ENCODE results near the gene IRX4. TPM values are rescaled to one million over a fixed set of nuclear protein-coding genes. Genes with fewer than 3 reads are reported as not detected.

IRX4 gene
- not detected in 2 replicates for polyA plus RNA-seq (2011; rRNA removed)
- polyA minus RNA-seq (2011; rRNA and poly(A)+ RNA removed), result 0.14 TPM in 1 of 2 replicates, not detected in the other

GRCh38 chr5:1882337-1883119 lies at the start of gene IRX4:
Gene IRX4, minus strand, starts transcription at chr5:1882925. Its CDS starts 278 bp downstream, at chr5:1882647.
- Histone ChIP-seq H3K4me3 (ENCODE audit: low read depth, low read length) (no peak within 1 kb of the TSS), H3K27ac (ENCODE audit: low read depth, low read length) (no peak within 1 kb of the TSS), H3K9me3 (ENCODE audit: control insufficient read depth, insufficient read depth, low read length) (peaks cover 16% of the 10 kb centered on the region; the same call in 1 of the 2 replicates), H3K27me3 (ENCODE audit: control insufficient read depth, insufficient read depth, low read length) (peaks cover 74% of the 10 kb centered on the region)
- TF ChIP-seq CTCF (IDR thresholded peaks at IDR 0.05; ENCODE audit: low read depth, low read length), result no peak
- ChIA-PET CTCF (no interaction called here), POLR2A (no interaction called here)
- DNase-seq (ENCODE audit: low read depth, low spot score), result no peak

- no peak overlapping the region for H3K4me3 ChIP-seq (ENCODE audit: low read depth, low read length)
- H3K9me3 ChIP-seq (ENCODE audit: control insufficient read depth, insufficient read depth, low read length), result peaks cover 17% of the 10 kb centered on the region
- H3K27me3 ChIP-seq (ENCODE audit: control insufficient read depth, insufficient read depth, low read length), result peaks cover 20% of the 10 kb centered on the region
- no peak for TF ChIP-seq CTCF (IDR thresholded peaks at IDR 0.05; ENCODE audit: low read depth, low read length)
- ChIA-PET POLR2A (no interaction called here), CTCF (no interaction called here)
- no peak for DNase-seq (ENCODE audit: low read depth, low spot score)
- H3K27ac ChIP-seq (ENCODE audit: low read depth, low read length), result no peak overlapping the region
These were observed 49.0 kb upstream of the IRX4 start for GRCh38 chr5:1931604-1932231.

GRCh38 chr5:1930880-1931603 lies 48.3 kb upstream of the IRX4 start:
- no peak for DNase-seq (ENCODE audit: low read depth, low spot score)

GRCh38 chr5:1930501-1930879 lies 47.8 kb upstream of the IRX4 start:
- Histone ChIP-seq H3K4me3 (ENCODE audit: low read depth, low read length) (no peak overlapping the region), H3K9me3 (ENCODE audit: control insufficient read depth, insufficient read depth, low read length) (peaks cover 19% of the 10 kb centered on the region), H3K27ac (ENCODE audit: low read depth, low read length) (no peak overlapping the region), H3K27me3 (ENCODE audit: control insufficient read depth, insufficient read depth, low read length) (peaks cover 20% of the 10 kb centered on the region)
- no peak for TF ChIP-seq CTCF (IDR thresholded peaks at IDR 0.05; ENCODE audit: low read depth, low read length)
- DNase-seq (ENCODE audit: low read depth, low spot score), result no peak
- ChIA-PET POLR2A (no interaction called here), CTCF (no interaction called here)

More at GRCh38 chr5:1930880-1931603, 48.3 kb upstream of the IRX4 start:
- POLR2A ChIA-PET, result no interaction called here
- Histone ChIP-seq H3K27ac (ENCODE audit: low read depth, low read length) (no peak overlapping the region), H3K9me3 (ENCODE audit: control insufficient read depth, insufficient read depth, low read length) (peaks cover 19% of the 10 kb centered on the region), H3K27me3 (ENCODE audit: control insufficient read depth, insufficient read depth, low read length) (peaks cover 20% of the 10 kb centered on the region), H3K4me3 (ENCODE audit: low read depth, low read length) (no peak overlapping the region)
- CTCF ChIA-PET, result no interaction called here
- TF ChIP-seq CTCF (IDR thresholded peaks at IDR 0.05; ENCODE audit: low read depth, low read length), result no peak
